Nucleus accumbens (tissue), 56 donors: ENCODE results near the gene PARP15.
"Not testable (repeated sequence)": the region's sequence is repeated elsewhere in the genome, so short reads cannot be mapped to it uniquely, and the experiment has no call there.

Source experiments
- DNase-seq, 56 donors: peaks; one replicate each; lab custom pipeline; 2025; lab: John Stamatoyannopoulos, UW

Gene PARP15

GRCh38 chr3:122661633-122662032, 84.2 kb downstream of the PARP15 start:
- DNase-seq: no peak

GRCh38 chr3:122662505-122662904, 85.1 kb downstream of the PARP15 start:
- DNase-seq: no peak

DNA sequence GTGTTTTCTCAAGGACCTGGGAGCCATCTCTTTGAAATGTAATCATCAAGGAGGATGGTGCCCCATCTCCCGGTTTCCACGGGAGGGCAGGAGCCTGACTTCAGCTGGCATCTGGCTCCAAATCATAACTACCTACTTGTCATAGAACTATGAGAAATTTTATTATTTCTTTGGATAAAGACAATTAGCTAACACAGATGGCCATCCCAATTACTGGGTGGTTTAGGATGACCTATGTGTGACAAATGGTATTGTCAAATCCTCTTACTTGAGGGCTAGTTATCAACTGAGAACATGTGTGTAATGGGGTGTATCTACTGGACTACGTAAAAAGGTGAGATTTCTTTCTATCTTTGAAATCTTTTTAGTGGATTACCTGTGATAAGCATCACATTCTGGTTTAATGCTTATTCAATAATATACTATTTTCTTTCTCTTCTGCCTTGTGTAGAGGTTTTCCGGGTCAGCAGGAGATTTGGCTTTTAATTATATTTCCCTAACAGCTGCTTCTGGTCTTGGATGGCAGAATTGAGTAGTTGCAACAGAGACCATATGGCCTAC, 87.9 kb downstream of the PARP15 start:
- DNase-seq: no peak

- DNase-seq: no peak
Observed at GRCh38 chr3:122665881-122666280, 88.4 kb downstream of the PARP15 start.

DNA sequence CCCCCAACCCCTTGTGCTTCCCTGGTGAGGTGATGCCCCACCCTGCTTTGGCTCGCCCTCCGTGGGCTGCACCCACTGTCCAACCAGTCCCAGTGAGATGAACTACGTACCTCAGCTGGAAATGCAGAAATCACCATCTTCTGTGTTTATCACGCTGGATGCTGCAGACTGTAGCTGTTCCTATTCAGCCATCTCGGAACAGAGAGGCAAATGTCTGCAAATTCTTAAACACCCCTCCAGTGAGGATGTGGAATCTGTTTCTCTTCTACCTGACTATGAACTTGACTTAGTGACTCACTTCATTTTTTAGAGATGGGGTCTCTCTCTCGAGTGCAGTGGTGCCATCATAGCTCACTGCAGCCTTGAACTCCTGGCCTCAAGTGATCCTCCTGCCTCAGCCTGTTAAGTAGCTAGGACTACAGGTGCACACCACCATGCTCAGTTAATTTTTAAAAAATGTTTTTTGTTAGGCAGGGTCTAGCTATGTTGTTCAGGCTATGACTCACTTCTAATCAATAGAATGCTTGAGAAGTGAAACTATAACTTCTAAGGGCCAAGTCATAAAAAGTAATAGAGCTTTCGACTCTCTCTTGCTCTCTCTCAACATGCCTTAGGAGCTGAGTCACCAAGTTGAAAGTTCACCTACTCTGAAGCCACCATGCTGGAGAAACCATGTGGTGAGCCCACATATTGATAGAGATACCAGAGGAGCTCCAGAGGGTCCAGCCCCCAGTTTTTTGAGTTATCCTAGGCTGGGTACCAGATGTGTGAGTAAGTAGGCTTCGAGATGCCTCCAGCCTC, 91.7 kb downstream of the PARP15 start:
- no peak for DNase-seq

GRCh38 chr3:122671553-122671952, 94.1 kb downstream of the PARP15 start:
- no peak for DNase-seq

DNA sequence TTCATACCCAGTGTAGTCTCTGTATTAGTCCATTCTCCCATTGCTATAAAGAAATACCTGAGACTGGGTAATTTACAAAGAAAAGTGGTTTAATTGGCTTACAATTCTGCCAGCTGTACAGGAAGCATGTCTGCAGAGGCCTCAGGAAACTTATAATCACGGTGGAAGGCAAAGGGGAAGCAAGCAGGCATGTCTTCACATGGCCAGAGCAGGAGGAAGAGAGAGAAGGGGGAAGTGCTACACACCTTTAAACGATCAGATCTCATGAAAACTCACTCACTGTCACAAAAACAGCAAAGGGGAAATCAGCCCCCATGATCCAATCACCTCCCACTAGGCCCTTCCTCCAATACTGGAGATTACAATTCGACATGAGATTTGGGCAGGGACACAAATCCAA, 96.9 kb downstream of the PARP15 start:
- no peak for DNase-seq

GRCh38 chr3:122676759-122677158, 99.3 kb downstream of the PARP15 start:
- no peak for DNase-seq

DNA sequence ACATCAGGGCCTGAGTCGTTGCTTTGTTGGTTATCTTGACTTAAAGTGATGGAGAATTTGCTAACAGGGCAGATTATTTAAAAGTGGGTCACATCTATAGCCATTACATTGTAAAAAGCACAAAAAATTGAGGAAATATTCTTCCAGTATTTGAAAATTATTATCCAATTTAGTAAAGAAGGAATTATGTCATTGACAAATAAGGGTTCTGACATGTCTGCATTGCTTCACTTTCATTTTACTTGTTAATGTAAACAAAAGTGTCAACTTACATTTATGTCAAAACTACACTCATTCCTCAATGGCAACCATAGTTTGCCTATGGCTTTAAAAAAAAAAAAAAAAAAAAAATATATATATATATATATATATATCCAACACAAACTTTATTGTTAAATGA, 99.8 kb downstream of the PARP15 start:
- DNase-seq: no peak

GRCh38 chr3:122678506-122678905, 101.1 kb downstream of the PARP15 start:
- DNase-seq: no peak

GRCh38 chr3:122679085-122679881, 101.8 kb downstream of the PARP15 start:
- peak in 50 of 56 donors; percentile 9 to 83 (median 46) for DNase-seq

- DNase-seq: peak in 4 of 56 donors; percentile 8 to 43 (median 16)
Observed at GRCh38 chr3:122679882-122680474, 102.5 kb downstream of the PARP15 start.

- DNase-seq: peak in 40 of 56 donors; percentile 1 to 51 (median 24)
Observed at GRCh38 chr3:122680475-122681283, 103.2 kb downstream of the PARP15 start, which contains the start of gene PARP14. Gene PARP14 (plus strand): TSS chr3:122680839. CDS start chr3:122680884, 45 bp downstream.

DNA sequence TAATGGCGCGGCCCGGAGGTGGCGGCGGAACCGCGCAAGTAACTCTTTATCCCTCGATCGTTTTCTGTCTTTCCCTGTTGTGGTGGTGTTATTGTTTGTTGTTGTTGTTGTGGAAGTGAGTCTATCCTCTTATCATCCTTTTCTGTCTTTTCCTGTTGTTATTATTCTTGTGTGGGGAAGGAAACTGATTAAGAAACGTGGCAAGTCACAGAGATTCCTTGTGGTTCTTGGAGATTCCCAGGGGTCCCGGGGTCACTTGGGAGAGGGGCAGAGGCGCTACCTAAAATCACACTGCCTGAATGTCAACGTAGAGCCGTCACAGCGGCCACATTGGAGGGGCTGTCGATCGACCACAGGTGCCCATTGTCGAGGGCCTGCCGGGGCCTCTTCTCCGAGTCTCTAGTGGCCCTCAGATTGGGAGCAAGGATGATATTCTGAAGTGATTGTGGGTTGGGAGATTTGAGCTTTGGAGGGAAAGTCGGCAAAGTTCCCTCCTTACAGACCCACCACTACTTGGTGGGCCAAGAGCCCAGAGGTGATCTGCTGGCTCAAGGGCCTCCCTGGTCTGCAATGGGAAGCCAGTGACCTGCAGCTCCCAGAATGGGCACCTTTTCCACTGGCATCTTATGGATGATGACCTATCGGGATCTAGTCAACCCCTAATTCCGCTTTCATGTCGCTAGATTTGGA, 104.0 kb downstream of the PARP15 start:
- DNase-seq: no peak

- no peak for DNase-seq
Observed at GRCh38 chr3:122681974-122682409, 104.5 kb downstream of the PARP15 start.

DNA sequence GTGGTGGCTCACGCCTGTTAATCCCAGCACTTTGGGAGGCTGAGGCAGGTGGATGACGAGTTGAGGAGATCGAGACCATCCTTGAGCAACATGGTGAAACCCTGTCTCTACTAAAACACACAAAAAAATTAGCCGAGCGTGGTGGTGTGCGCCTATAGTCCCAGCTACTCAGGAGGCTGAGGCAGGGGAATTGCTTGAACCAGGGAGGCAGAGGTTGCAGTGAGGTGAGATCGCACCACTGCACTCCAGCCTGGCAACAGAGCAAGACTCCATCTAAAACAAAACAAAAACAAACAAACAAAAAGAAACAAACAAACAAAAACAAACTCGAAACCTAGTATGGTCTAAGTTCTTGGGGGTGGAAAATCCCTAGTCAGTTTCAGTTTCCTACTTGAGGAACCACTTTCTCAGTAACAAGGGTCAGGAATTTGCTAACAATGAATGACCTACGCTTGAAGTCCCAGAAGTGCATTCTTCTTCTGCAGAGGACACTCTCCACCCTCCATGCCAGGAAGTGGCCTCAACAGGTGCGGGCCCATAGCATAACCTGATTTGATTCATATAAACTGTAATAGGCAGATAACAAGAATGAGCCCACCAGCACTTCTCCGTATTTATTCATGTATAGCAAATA, 105.4 kb downstream of the PARP15 start:
- DNase-seq: not testable (repeated sequence)

DNA sequence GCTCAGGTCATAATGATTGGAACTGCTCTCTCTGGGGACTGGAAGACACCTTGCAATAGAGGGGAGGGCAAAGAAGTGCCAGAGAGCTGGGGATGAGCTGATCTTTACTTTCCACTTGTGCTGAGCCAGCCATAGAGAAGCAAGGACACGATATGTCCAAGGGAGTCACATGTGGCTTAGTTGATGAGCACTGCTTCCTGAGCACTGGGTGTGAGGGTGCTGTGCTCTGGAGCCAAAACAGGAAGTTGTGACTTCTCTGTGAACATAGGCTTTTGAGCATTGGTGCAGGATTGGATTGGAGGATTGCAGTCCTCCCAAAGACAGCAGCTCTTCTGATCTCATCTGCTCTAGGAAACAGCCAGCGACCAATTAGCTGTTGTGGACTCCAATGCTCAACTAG, 109.8 kb downstream of the PARP15 start:
- DNase-seq: no peak
